ENCODE measurements around the gene TRIM37. TPM values are rescaled to one million over a fixed set of nuclear protein-coding genes. Genes with fewer than 3 reads are reported as not detected.

The TRIM37 gene
- polyA plus RNA-seq, 1 experiment: 20.9 TPM

GRCh38 chr17:59152925-59153324 lies 46.2 kb upstream of the TRIM37 start:
- ChIA-PET POLR2A (no interaction called here), CTCF (no interaction called here)
- TF ChIP-seq CTCF (IDR thresholded peaks at IDR 0.05; ENCODE audit: insufficient read depth, low read depth, low read length): no peak
- no peaks in the 10 kb centered on the region for H3K36me3 ChIP-seq (ENCODE audit: control insufficient read depth, insufficient read depth, low read length)
- peak overlapping the region; percentile 60; the same call in 1 of the 2 replicates for H3K4me3 ChIP-seq (ENCODE audit: low read depth, low read length)
- DNase-seq (ENCODE audit: low read depth): no peak
- H3K27me3 ChIP-seq (ENCODE audit: control insufficient read depth, insufficient read depth, low read length): no peaks in the 10 kb centered on the region

DNA sequence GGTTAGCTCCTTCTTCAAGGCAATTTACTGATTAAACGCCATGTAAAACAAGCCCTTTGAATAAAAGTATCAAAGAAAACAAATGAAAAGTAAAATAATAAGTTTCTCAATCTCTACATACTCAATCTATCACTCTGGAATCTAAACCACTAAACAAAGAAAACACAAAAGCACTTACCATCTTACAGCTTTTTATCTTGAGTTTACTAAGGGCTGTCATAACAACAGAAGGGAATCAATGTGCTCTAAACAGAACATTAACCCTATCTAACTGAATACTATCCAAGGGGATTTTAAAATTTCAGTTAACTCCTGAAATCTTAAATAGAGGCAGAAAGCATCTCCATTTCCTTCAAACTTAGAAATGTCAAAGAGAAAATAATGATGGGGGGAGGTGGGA lies 44.9 kb upstream of the TRIM37 start:
- POLR2A ChIA-PET: interaction anchor here (0.6 kb wide), 1 partner anchor 59 kb away, joined by 3 read pairs; no protein-coding TSS in a partner anchor
- no peak for TF ChIP-seq CTCF (IDR thresholded peaks at IDR 0.05; ENCODE audit: insufficient read depth, low read depth, low read length)

DNA sequence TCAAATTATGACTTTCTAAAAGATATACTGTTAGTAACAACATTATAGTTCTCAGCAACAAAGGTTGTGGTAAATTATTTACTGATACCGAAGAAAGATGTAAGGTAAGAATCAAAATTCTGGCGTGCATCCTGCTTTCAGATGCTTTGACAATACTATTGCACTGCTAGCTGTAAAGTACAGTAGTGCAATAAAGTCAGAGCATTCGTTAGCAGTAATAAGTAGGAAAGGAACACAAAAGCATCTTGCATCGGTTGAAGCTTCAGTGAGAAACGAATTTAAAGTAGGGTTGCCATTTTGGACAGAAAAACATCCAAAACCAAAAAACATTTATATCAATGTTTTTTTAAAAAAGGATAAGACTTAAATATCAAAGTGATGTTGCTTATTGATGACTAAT lies 44.3 kb upstream of the TRIM37 start:
- no peak for TF ChIP-seq CTCF (IDR thresholded peaks at IDR 0.05; ENCODE audit: insufficient read depth, low read depth, low read length)
- no peak for DNase-seq (ENCODE audit: low read depth)
- ChIA-PET CTCF (interaction anchor here (2.0 kb wide), 1 partner anchor 16 kb away, joined by 8 read pairs; no protein-coding TSS in a partner anchor), POLR2A (interaction anchor here (0.6 kb wide), 1 partner anchor 59 kb away, joined by 3 read pairs; no protein-coding TSS in a partner anchor)
- no peaks in the 10 kb centered on the region for H3K36me3 ChIP-seq (ENCODE audit: control insufficient read depth, insufficient read depth, low read length)
- H3K27me3 ChIP-seq (ENCODE audit: control insufficient read depth, insufficient read depth, low read length): no peaks in the 10 kb centered on the region
- H3K4me3 ChIP-seq (ENCODE audit: low read depth, low read length): no peak overlapping the region

More for the DNA sequence above, 44.9 kb upstream of the TRIM37 start:
- no peaks in the 10 kb centered on the region for H3K36me3 ChIP-seq (ENCODE audit: control insufficient read depth, insufficient read depth, low read length)
- no peak overlapping the region for H3K4me3 ChIP-seq (ENCODE audit: low read depth, low read length)
- DNase-seq (ENCODE audit: low read depth): no peak
- CTCF ChIA-PET: interaction anchor here (0.7 to 2.0 kb wide), 2 partner anchors 9 to 15 kb away, joined by 5 to 8 read pairs; no protein-coding TSS in a partner anchor
- H3K27me3 ChIP-seq (ENCODE audit: control insufficient read depth, insufficient read depth, low read length): no peaks in the 10 kb centered on the region

DNA sequence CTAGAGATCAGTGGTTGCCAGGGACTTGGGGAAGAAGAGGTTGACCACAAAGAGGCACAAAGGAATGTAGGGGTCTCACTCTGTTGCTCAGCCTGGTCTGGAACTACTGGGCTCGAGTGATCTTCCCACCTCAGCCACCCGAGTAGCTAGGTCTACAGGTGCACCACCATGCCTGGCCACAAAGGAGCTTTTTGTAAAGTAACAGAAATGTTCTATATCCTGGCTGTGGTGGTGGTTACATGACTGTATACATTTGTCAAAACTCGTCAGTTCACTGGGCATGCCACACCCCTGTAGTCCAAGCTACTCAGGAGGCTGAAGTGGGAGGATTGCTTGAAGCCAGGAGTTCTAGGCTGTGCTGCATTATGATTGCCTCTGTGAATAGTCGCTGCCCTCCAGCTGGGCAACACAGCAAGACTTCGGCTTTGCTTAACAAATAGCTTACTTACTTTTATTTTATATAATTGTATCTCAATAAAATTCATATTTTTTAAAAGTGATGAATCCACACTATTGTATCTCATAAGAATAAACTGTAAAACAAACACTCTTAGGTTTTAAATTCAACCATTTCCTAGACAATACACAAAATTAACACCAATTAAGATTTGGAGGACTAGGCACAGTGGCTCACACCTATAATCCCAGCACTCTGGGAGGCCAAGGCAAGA lies 43.3 kb upstream of the TRIM37 start:
- ChIA-PET CTCF (interaction anchor here (2.0 kb wide), 1 partner anchor 17 kb away, joined by 8 read pairs; no protein-coding TSS in a partner anchor), POLR2A (no interaction called here)
- no peak for DNase-seq (ENCODE audit: low read depth)
- Histone ChIP-seq H3K36me3 (ENCODE audit: control insufficient read depth, insufficient read depth, low read length) (no peaks in the 10 kb centered on the region), H3K27me3 (ENCODE audit: control insufficient read depth, insufficient read depth, low read length) (no peaks in the 10 kb centered on the region), H3K4me3 (ENCODE audit: low read depth, low read length) (no peak overlapping the region)
- TF ChIP-seq CTCF (IDR thresholded peaks at IDR 0.05; ENCODE audit: insufficient read depth, low read depth, low read length): no peak

DNA sequence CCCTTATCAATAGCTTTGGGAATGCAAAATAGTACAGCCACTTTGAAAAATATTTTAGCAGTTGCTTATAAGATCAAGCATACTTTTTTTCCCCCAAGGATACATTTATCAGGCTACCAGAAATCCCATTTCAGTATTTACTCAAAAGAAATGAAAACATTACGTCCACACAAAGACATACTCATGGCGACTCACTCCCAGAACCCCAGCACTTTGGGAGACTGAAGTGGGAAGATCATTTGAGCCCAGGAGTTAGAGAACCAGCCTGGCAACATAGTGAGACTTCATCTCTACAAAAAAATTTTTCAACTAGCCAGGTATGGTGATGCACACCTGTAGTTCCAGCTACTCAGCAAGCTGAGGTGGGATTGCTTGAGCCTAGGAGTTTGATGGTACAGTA lies 42.4 kb upstream of the TRIM37 start:
- ChIA-PET CTCF (interaction anchor here (0.6 kb wide), 1 partner anchor 25 kb away, joined by 3 read pairs; no protein-coding TSS in a partner anchor), POLR2A (no interaction called here)

More for the DNA sequence above, 42.4 kb upstream of the TRIM37 start:
- Histone ChIP-seq H3K36me3 (ENCODE audit: control insufficient read depth, insufficient read depth, low read length) (no peaks in the 10 kb centered on the region), H3K4me3 (ENCODE audit: low read depth, low read length) (no peak overlapping the region), H3K27me3 (ENCODE audit: control insufficient read depth, insufficient read depth, low read length) (no peaks in the 10 kb centered on the region)
- no peak for DNase-seq (ENCODE audit: low read depth)
- TF ChIP-seq CTCF (IDR thresholded peaks at IDR 0.05; ENCODE audit: insufficient read depth, low read depth, low read length): no peak
